GM18873 (cell line): ENCODE results near the gene PTGIS.

ENCODE experiments used
- ATAC-seq: cut with Tn5 transposase; IDR thresholded peaks from one replicate; pipeline ENCODE4 v1.9.1; 2021; ENCODE audit warnings: mild to moderate bottlenecking, moderate library complexity, moderate number of reproducible peaks; ENCODE audit not compliant: unreplicated experiment, low FRiP score

The PTGIS gene

GRCh38 chr20:49597825-49598395 is 30.0 kb upstream of the PTGIS start:
- ATAC-seq: no peak

GRCh38 chr20:49595811-49596561 is 28.0 kb upstream of the PTGIS start:
- ATAC-seq: no peak

DNA sequence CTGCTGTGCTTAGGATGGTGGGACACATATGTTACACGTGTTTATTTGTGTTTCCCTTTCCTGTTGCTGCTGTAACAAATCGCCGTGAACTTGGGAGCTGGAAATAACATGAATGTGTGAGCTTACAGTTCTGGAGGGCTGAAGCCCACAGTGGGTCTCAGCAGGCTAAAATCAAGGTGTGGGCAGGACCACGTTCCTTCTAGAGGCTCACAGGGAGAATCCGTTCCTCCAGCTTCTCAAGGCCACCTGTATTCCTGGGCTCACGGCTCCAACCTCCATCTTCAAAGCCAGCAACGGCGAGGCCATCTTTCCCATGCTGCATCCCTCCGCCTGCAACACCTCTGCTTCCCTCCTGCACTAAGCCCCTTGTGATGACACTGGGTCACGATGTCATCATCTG is 27.4 kb upstream of the PTGIS start:
- no peak for ATAC-seq

DNA sequence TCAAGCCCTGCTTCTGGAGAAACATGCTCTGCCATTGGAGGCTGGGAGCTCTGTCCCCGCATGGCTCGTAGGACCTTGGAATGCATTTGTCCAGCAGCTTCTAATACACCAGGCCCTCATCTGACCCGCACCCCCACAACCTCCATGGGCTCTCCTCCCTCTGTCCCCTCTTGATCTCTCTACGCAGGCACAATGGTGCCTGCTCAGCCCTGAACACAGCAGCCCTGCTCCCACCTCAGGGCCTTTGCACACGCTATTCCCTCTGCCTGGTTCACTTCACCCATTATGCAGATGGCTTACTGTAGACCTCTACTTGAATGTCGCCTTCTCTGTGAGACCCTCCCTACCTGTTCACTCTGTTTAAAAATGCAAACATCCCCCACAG is 27.0 kb upstream of the PTGIS start:
- ATAC-seq: no peak

DNA sequence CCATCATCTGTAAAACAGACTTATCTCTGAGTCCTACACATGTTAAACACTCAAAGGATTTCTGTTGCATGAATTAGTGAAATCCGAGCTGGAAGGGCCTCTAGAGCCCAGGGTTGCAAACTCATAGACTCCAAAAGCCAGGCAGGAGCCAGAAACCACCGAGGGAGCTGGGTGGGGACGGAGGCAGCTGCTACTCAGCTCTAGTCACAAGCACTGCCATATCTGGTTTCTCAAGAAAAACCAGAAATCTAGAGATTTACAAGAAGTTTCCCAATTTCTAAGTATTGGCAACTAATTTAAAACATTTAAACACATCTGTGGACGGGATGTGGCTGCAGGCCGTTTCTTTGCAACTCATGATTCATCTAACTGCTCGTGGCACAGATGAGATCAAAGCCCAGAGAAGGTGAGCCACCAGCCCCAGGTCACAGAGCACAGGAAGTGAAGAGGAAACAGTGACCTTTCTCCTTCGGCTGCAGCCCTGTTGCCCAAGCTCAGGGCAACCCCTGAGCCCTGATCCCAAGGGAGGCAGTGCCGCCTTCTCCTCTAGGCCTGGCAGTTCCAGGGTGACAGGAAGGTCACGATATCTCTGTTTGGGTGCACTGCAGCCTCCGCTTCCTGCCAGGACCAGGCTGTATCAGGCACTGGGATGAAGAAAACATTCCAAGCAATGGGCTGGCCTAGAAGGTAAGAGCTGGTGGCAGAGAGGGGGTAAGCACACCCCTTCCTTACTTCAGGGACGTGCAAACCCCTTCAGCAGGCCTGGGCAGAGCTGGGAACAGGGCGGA is 26.4 kb upstream of the PTGIS start:
- no peak for ATAC-seq

DNA sequence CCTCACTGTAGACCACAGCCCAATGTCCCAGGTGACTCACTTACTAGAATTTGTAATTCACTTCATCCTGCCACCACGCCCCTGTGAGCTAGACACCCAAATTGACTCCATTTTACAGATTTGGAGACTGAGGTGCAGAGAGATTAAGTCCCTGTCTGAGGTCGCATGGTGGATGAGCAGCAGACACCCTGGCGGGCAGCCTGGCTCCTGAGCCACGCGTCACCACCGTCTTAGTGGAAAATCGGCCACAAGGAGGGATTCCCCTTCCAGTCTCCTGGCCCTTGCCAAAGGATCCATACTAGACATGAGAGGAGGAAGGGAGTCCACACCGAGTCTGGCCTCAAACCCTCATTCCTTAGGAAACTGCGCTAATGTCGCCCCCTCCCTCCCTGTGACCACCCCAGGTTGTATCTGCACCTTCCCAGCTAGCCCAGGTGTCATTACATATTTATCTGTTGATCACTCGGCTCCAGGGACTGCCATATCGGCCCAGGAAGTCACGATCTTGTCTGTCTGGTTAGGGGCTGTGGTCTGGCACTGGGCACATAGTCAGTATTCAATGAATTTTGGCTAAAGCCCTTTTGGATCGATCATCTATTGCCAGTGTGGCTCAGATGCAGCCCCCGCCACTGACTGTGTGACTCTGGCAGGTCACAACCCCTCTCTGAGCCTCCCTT is 25.7 kb upstream of the PTGIS start:
- no peak for ATAC-seq

DNA sequence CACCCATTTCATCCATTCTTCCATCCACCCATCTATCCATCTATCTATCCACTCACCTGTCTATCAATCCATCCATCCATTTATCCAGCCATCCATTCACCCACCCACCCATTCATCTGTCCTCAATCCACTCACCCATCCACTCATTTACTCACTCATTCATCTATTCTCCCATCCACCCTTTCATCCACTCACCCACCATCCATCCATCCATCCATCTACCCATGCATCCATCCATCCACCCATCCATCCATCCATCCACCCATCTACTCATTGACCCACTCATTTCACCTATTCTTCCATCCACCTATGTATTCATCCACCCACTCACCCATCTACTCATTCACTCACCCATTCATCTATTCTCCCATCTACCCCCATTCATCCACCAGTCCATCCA is 24.2 kb upstream of the PTGIS start:
- ATAC-seq: no peak

DNA sequence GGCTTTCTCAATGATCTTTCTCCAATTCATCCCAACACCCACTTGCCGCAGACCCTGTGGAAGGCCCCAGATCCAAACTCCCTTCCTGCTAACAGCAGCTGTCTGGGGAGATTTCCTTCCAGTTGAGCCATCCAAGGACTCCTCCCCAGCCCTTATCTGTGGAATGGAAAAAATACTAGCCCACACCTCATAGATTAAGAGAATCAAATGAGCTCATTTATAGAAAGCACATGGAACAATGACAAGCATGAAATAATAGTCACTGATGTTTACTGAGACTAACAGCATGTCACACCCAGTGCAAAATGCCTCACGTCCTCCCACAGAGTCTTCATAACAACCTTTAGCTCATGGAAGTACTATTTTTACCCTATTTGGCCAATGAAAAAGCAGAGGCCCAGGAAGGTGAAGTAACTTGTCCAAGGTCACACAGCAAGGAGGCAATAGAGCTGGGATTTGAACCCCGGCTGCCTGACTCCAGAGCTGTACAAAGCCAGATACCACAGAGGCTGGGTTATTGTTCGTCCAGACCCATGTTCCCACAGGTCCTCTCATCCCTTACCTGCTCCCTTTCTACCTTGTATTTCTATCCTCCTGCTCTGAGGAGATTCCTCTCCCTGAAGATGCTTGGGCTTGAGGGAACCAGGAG is 23.4 kb upstream of the PTGIS start:
- no peak for ATAC-seq

DNA sequence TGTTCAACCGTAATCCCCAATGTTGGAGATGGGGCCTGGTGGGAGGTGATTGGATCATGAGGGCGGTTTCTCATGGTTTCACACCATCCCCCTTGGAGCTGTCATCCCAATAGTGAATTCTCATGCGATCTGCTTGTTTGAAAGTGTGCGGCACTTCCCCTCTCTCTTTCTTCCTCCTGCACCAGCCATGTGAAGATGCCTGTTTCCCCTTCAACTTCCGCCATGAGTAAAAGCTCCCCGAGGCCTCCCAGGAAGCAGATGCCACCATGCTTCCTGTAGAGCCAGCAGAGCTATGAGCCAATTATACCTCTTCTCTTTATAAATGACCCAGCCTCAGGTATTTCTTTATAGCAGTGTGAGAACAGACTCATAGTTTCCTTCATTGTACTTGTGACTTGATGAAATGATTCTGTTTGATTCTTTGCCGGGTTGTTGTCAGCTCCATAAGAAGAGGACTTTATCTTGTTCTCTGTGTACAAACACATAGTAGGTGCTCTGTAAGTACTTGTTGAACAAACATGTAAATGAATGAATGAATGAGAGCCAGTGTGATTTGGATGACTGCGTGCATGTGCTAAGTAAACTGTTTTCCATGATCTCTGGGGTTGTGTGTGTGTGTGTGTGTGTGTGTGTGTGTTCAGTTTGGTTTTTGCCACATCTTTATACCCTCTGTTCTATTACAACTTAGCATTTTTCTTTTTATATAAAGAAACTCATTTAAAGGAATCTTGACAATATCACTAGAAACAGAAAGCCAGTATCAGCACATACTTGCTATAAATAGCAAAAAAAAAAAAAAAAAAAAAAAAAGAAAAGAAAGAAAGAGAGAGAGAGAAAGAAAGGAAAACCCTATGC is 22.5 kb upstream of the PTGIS start:
- ATAC-seq: no peak

- no peak for ATAC-seq
Observed at GRCh38 chr20:49589747-49590146, 21.8 kb upstream of the PTGIS start.

DNA sequence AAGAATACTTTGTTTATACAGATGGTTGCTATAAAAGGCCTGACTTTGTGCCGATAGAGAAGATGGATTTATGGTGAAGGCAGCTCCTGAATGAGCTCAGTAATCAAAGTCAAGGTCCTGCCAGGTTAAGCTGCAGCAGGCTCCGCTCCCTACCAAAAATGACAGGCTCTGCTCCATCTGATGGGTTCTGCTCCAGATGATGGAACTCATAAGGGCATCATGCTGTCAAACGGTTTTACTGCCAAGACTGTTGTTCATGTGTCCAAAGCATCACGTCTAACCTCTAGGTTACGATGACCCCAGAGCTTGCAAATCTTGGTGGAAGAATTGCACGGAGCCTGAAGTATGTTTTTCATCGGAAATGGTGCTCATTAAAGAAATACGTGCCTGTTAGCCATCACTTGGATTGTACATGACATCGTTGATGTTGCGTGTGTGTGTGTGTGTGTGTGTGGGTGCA is 19.2 kb upstream of the PTGIS start:
- no peak for ATAC-seq

DNA sequence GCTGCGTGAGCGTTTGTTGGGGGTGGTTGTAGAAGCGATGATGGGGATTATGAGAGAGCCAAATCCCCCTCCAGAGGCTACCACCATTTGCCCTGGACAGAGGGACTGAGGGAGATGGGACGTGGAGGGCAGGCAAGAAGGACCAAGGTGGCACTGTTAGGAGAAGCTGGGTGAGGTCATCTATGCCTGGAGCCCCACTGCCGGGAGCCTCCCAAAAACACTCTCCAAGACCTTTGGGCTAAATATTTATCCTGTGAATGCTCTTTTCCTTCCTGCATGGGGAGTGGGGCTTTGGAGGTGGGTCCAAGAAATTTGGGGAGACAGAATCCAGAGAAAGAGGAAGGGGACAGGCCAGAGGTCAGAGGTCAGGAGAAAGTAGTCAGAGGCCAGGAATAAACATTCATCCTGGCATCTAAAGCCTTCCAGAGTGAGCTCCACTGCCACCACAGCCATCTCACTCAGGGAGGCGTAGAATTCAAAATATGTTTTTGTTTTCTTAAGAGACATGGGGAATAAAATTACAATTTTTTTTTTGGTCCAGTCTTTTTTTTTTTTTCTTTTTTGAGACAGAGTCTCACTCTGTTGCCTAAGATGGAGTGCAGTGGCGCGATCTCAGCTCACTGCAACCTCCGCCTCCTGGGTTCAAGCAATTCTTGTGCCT is 17.8 kb upstream of the PTGIS start:
- no peak for ATAC-seq

GRCh38 chr20:49584418-49585382 is 16.8 kb upstream of the PTGIS start:
- ATAC-seq: no peak

- no peak for ATAC-seq
Observed at GRCh38 chr20:49583669-49584417, 15.9 kb upstream of the PTGIS start.

- no peak for ATAC-seq
Observed at GRCh38 chr20:49583343-49583668, 15.4 kb upstream of the PTGIS start.

- ATAC-seq: no peak
Observed at GRCh38 chr20:49582413-49583334, 14.7 kb upstream of the PTGIS start.
